T-helper 1 cell treated with Interleukin-12 subunit alpha and Interleukin-12 subunit beta and Interleukin-4 antibody, amounts not matched to agents 30 ng/mL and 1 ng/mL, for 36 hours (primary cell): ENCODE data around the gene UBE2E2. TPM values are rescaled to one million over a fixed set of nuclear protein-coding genes. Genes with fewer than 3 reads are reported as not detected.
"Not testable (repeated sequence)": the region's sequence is repeated elsewhere in the genome, so short reads cannot be mapped to it uniquely, and the experiment has no call there.

Experiments used
- intact Hi-C: fragments of 100-400 bp; cut with micrococcal nuclease; formaldehyde crosslinking; loops from one replicate; pipeline ENCODE4 v1.15.1; 2024
- total RNA-seq: library from RNA; stranded (reverse); gene quantifications from 2 replicates; pipeline ENCODE4 v1.2.3, GENCODE V29; 2022

Gene UBE2E2
- total RNA-seq, result 2.6 and 3.9 TPM in 2 replicates

GRCh38 chr3:23202921-23203707, at the start of gene UBE2E2:
TSS of gene UBE2E2 (plus strand) at chr3:23203327.
- intact Hi-C loops, result loop anchor here (1.0 to 5.0 kb wide), 4 partner anchors 239 to 742 kb away; partner anchors contain the start of genes NR1D2 and RPL15

- intact Hi-C loops, result no loop called here
Measured at GRCh38 chr3:23153436-23153835, 49.7 kb upstream of the UBE2E2 start.

GRCh38 chr3:23157331-23157730, 45.8 kb upstream of the UBE2E2 start:
- intact Hi-C loops, result no loop called here

GRCh38 chr3:23159929-23160328, 43.2 kb upstream of the UBE2E2 start:
- intact Hi-C loops, result no loop called here

- intact Hi-C loops, result no loop called here
Measured at GRCh38 chr3:23161308-23161707, 41.8 kb upstream of the UBE2E2 start.

- intact Hi-C loops, result no loop called here
Measured at GRCh38 chr3:23161896-23162570, 41.1 kb upstream of the UBE2E2 start.

GRCh38 chr3:23162934-23163333, 40.2 kb upstream of the UBE2E2 start:
- intact Hi-C loops, result no loop called here

- intact Hi-C loops, result no loop called here
Measured at GRCh38 chr3:23164746-23165145, 38.4 kb upstream of the UBE2E2 start.

- intact Hi-C loops, result no loop called here
Measured at GRCh38 chr3:23165571-23165970, 37.6 kb upstream of the UBE2E2 start.

- intact Hi-C loops, result no loop called here
Measured at GRCh38 chr3:23166276-23166675, 36.9 kb upstream of the UBE2E2 start.

- intact Hi-C loops, result no loop called here
Measured at GRCh38 chr3:23166845-23167244, 36.3 kb upstream of the UBE2E2 start.

GRCh38 chr3:23169551-23169950, 33.6 kb upstream of the UBE2E2 start:
- intact Hi-C loops, result no loop called here

- intact Hi-C loops, result no loop called here
Measured at GRCh38 chr3:23170291-23170690, 32.8 kb upstream of the UBE2E2 start.

- intact Hi-C loops, result no loop called here
Measured at GRCh38 chr3:23172059-23172458, 31.1 kb upstream of the UBE2E2 start.

- intact Hi-C loops, result no loop called here
Measured at GRCh38 chr3:23174426-23175039, 28.6 kb upstream of the UBE2E2 start.

- intact Hi-C loops, result no loop called here
Measured at GRCh38 chr3:23175341-23176083, 27.6 kb upstream of the UBE2E2 start.

GRCh38 chr3:23176839-23177238, 26.3 kb upstream of the UBE2E2 start:
- intact Hi-C loops, result not testable (repeated sequence)

GRCh38 chr3:23182996-23183513, 20.1 kb upstream of the UBE2E2 start:
- intact Hi-C loops, result no loop called here

- intact Hi-C loops, result no loop called here
Measured at GRCh38 chr3:23183731-23184130, 19.4 kb upstream of the UBE2E2 start.

- intact Hi-C loops, result no loop called here
Measured at GRCh38 chr3:23185861-23186260, 17.3 kb upstream of the UBE2E2 start.

- intact Hi-C loops, result no loop called here
Measured at GRCh38 chr3:23189187-23189586, 13.9 kb upstream of the UBE2E2 start.
